HG03520 (cell line): Measurements from ENCODE around the gene DNAH3.
"Not testable (repeated sequence)": the region's sequence is repeated elsewhere in the genome, so short reads cannot be mapped to it uniquely, and the experiment has no call there.

Experiments used
- ATAC-seq: cut with Tn5 transposase; IDR thresholded peaks from one replicate; pipeline ENCODE4 v1.9.1; 2021; ENCODE audit warnings: mild to moderate bottlenecking, moderate library complexity; ENCODE audit not compliant: unreplicated experiment

Gene DNAH3

DNA sequence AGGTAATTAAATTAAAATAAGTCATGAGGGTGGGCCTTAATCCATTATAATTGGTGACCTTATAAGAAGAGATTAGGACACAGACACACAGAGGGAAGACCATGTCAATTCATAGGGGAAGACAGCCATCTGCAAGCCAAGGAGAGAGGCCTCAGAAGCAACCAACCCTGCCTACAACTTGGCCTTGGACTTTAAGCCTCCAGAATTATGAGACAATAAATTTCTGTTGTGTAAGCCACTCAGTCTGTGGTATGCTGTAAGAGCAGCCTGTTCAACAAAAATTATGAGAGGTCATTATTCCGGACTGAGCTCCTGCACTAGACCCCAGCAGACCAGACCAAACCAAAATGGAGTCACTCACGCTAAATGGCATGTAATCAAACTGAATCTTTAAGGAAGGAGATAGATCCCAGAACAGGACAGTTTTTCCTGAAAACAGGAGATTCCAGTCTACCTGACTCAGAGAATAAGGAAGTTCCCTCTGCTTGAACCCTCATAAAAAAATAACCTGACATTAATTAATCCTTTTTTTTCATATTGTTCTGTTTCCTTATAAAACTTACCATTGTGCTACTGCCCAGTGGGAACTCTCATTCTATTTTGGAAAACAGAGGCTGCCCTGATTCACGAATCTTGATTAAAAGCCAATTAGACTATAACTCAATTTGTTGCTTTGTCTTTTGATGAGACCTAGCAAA, 74.3 kb downstream of the DNAH3 start:
- ATAC-seq, result no peak

GRCh38 chr16:21075252-21075651, 75.4 kb downstream of the DNAH3 start:
- ATAC-seq, result no peak

- no peak for ATAC-seq
Observed at GRCh38 chr16:21072976-21073375, 77.7 kb downstream of the DNAH3 start.

DNA sequence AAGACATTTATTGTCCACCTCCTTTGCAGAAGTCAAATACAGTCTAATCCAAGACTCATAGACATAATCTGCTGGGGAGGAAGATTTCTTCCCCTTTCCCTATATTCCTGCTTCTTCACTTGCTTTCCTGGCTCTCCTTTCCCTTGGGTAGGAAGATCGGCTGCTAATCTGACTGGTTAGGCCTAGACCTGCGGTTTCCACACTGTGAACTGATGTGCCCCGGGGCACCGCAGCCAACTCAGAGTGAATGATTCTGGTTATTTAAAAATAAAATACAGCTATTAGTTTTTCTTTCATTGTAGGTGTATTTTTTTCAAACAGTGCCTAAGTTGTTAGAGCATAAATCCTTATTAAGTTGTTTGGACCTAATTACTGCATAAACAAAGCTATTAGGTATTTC, 78.9 kb downstream of the DNAH3 start:
- no peak for ATAC-seq

GRCh38 chr16:21070564-21070963, 80.1 kb downstream of the DNAH3 start:
- ATAC-seq, result no peak

- ATAC-seq, result no peak
Observed at GRCh38 chr16:21069986-21070385, 80.7 kb downstream of the DNAH3 start.

- ATAC-seq, result no peak
Observed at GRCh38 chr16:21064203-21064602, 86.4 kb downstream of the DNAH3 start.

DNA sequence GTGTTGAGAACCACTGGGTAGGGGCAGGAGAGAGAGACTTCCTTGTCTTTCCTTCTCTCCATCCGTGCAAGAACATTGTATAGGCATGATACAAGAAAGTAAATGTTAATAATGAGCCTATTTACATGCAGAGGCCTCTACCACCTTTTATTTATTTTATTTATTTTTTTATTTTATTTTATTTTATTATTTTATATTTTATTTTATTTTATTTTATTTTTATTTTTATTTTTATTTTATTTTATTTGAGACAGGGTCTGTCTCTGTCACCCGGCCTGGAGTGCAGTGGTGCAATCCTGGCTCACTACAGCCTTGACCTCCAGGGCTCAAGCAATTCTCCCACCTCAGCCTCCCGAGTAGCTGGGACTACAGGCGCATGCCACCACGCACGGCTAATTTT, 87.3 kb downstream of the DNAH3 start:
- ATAC-seq, result not testable (repeated sequence)

DNA sequence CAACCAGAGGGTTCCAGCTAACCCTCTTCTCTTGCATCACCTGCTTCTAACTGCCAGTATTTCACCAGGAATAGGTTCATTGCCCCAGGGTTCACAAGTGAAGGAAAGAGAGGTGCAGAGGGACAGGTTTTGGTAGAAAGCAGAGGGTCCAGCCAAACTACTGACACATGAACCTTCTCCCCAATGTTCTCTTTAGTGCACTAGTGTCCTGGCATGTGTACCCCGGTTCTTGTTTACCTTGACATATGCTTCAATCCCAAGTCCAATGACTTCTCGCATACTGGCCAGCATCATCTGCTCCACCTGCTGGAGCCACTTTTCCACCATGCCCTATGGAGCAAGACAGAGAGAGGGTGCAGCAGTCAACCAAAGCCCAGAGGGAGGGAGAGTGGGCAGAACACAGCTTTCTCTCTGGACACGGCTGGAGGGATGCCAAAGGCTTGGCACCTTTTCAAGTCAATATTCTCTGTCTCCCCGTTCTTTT, 90.6 kb downstream of the DNAH3 start:
- ATAC-seq, result no peak

- no peak for ATAC-seq
Observed at GRCh38 chr16:21057875-21058274, 92.8 kb downstream of the DNAH3 start.

DNA sequence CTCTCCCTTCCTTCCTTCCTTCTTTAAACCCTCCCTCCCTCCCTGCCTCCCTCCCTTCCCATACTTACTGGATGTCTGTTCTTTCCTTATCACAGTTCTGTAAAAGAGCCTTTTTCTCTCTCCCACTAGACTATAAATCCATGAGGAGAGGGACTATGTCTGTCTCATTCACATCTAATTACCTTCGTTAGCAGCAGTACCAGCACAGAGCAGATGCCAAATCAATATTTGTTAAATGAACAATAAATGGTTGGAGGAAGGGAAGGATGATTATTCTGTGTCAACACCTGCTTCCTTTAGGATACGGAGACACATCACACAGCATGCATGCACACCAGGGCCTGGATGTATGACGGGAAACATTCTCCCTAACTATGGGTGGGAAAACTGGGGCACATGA, 94.2 kb downstream of the DNAH3 start:
- no peak for ATAC-seq

- ATAC-seq, result not testable (repeated sequence)
Observed at GRCh38 chr16:21055738-21056137, 94.9 kb downstream of the DNAH3 start.

GRCh38 chr16:21053590-21053989, 97.1 kb downstream of the DNAH3 start:
- ATAC-seq, result no peak

GRCh38 chr16:21048091-21048912, 102.3 kb downstream of the DNAH3 start:
- ATAC-seq, result not testable (repeated sequence)

DNA sequence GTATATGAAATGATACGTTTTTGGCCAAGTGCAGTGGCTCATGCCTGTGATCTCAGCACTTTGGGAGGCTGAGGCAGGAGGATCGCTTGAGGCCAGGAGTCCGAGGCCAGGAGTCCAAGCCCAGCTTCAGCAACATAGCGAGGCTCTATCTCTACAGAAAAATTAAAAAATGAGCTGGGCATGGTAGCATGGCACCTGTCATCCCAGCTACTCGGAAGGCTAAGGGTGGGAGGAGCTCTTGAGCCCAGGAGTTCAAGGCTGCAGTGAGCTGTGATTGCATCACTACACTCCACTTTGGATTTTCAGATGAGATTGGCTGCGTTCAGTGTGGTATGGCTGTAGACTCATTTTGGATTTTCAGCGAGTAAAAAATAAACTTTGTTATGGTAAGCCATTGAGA, 112.4 kb downstream of the DNAH3 start:
- no peak for ATAC-seq

- no peak for ATAC-seq
Observed at GRCh38 chr16:21037736-21038135, 112.9 kb downstream of the DNAH3 start.

GRCh38 chr16:21037168-21037567, 113.5 kb downstream of the DNAH3 start:
- no peak for ATAC-seq

GRCh38 chr16:21036471-21036870, 114.2 kb downstream of the DNAH3 start:
- no peak for ATAC-seq

DNA sequence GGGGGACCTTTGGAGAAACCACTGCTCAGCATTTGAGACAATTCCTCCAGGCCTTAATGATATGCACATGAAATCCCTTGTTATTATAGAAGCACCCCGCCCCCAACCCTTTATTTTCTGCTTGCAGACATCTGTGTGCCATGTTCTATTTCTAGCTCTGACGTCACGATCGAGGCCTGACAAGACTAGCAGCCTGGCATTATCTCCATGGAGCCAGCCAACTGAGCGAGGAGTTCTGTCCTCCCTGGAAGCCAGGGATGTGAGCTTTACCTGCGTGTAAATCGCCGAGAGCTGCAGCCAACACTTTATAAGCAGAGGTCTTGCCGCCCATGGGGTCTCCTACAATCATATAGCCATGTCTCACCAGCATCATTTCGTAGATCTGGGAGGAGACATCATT, 116.9 kb downstream of the DNAH3 start:
- no peak for ATAC-seq

DNA sequence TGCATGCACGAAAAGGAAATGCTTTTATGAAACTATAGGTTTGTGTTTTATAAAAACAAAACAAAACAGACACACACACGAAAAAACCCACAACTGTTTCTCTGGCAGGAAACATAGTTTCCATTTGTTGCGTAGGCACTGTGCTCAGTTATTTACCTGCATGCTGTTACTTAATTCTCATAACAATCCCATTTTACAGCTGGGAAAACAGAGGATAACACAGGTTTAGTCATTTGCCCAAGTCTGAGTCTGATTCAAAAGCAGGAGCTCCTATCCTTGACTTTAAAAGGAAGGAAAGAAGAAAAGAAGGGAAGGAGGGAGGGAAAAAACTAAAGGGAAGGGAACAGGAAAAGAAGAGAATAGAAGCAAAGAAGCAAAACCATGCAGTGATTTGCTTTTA, 117.4 kb downstream of the DNAH3 start:
- no peak for ATAC-seq

DNA sequence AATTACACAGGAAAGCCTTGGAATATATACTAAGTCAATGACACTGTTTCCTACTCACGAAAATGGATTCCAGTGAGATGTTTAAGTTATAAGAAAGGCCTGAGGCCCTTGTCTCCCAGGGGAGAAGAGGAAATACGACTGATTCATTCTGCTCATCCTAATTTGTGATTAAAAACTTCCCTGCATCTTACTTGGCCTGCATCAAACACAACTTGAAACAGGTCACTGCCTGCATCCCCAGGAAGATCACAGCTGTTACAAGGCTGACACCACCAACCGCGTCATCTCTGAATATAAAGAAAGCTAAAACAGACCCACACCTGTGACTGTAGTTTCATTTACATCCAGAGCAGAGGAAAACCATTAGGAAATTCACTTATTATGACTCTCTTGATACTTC, 121.9 kb downstream of the DNAH3 start:
- ATAC-seq, result no peak

GRCh38 chr16:21026846-21027245, 123.8 kb downstream of the DNAH3 start:
- ATAC-seq, result no peak
